ENCODE measurements around the gene KANSL3.

The KANSL3 gene

GRCh38 chr2:96637385-96638143 lies 548 bp downstream of the KANSL3 start:
- Histone ChIP-seq H3K27ac (peak overlapping the region; percentile 80 to 98), H3K27me3 (peaks cover 0 to 3% of the 10 kb centered on the region in 2 donors), H3K9me3 (no peaks in the 10 kb centered on the region), H3K4me1 (peaks cover 0 to 50% (median 32%) of the 10 kb centered on the region in 4 donors), H3K36me3 (peaks cover 0 to 21% (median 15%) of the 10 kb centered on the region in 3 donors), H3K4me3 (peak overlapping the region; percentile 65 to 82)
- TF ChIP-seq CTCF (IDR thresholded peaks at IDR 0.05) = no peak
- intact Hi-C loops (cut with DNase I; ENCODE audit: low total_unique reads) = loop anchor here (5.0 to 10.0 kb wide), 3 partner anchors 103 to 327 kb away; partner anchors contain the start of genes ARID5A and CNNM4
- DNase-seq = peak; percentile 86 to 93

DNA sequence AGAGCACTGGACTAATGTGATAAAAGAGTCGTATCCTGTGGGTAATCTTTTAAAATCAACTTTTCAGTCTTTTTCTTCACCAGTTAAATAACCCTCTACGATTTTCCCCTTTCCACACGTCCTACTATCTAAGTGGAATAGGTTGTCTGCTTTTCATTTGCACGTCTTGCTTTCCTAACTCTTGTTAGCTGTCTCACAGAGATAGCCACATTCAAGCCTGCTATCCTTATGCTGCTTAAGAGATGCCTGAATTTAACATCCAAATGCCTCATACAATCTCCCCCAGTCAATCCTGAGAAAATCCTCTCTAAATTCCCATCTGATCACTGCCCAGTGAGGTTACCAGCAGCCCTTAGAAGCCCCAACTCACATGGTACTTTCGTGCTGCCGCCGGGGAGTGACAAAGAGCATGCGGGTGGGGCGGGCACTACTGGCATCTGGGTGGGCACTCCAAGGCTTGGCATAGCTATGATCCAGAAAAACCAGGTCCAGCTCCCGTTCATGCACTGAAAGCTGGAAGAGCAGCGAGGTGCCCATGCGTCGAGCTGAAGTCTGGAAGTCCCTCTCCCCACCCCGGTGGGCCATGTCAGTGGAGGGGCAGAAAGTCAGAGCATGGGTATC lies 1.5 kb downstream of the KANSL3 start:
- Histone ChIP-seq H3K27me3 (peaks cover 0 to 3% of the 10 kb centered on the region in 2 donors), H3K9me3 (no peaks in the 10 kb centered on the region), H3K27ac (peak overlapping the region; percentile 80 to 98), H3K4me3 (peak overlapping the region; percentile 65 to 82), H3K36me3 (peaks cover 0 to 21% (median 15%) of the 10 kb centered on the region in 3 donors), H3K4me1 (peaks cover 0 to 59% (median 39%) of the 10 kb centered on the region in 4 donors)
- intact Hi-C loops (cut with DNase I; ENCODE audit: low total_unique reads) = loop anchor here (5.0 to 10.0 kb wide), 3 partner anchors 102 to 328 kb away; partner anchors contain the start of genes ARID5A and CNNM4
- TF ChIP-seq CTCF (IDR thresholded peaks at IDR 0.05) = no peak
- DNase-seq = no peak

GRCh38 chr2:96633641-96634040 lies 4.5 kb downstream of the KANSL3 start:
- Histone ChIP-seq H3K36me3 (peaks cover 11 to 48% (median 38%) of the 10 kb centered on the region in 3 donors), H3K4me1 (peaks cover 0 to 61% (median 38%) of the 10 kb centered on the region in 4 donors), H3K4me3 (no peak overlapping the region), H3K27me3 (peaks cover 0 to 3% of the 10 kb centered on the region in 2 donors), H3K9me3 (no peaks in the 10 kb centered on the region), H3K27ac (no peak overlapping the region)
- TF ChIP-seq CTCF (IDR thresholded peaks at IDR 0.05) = no peak
- intact Hi-C loops (cut with DNase I; ENCODE audit: low total_unique reads) = loop anchor here (10.0 kb wide), 2 partner anchors 99 to 331 kb away; partner anchors contain the start of gene ARID5A
- no peak for DNase-seq

DNA sequence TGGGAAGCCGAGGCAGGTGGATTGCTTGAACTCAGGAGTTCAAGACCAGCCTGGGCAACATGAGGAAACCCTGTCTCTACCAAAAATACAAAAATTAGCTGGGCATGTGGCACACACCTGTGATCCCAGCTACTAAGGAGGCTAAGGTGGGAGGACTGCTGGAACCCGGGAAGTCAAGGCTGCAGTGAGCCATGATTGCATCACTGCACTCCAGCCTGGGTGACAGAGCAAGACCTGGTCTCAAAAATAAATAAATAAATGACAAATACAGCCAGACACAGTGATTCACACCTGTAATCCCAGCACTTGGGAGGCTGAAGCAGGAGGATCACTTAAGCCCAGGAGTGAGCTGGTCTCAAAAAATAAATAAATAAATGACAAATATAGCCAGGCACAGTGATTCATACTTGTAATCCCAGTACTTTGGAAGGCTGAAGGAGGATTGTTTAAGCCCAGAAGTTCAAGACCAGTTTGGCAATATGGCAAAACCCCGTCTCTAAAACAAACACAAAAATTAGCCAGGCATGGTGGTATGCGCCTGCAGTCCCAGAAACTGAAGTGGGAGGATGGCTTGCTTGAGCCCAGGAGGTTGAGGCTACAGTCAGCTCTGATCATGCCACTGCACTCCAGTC lies 6.2 kb downstream of the KANSL3 start:
- no peak for DNase-seq
- Histone ChIP-seq H3K4me3 (no peak overlapping the region), H3K27me3 (no peaks in the 10 kb centered on the region), H3K9me3 (no peaks in the 10 kb centered on the region), H3K27ac (peak overlapping the region; percentile 32 to 63), H3K36me3 (peaks cover 22 to 58% (median 51%) of the 10 kb centered on the region in 3 donors), H3K4me1 (peaks cover 0 to 59% (median 33%) of the 10 kb centered on the region in 4 donors)
- no peak for TF ChIP-seq CTCF (IDR thresholded peaks at IDR 0.05)
- intact Hi-C loops (cut with DNase I; ENCODE audit: low total_unique reads) = loop anchor here (10.0 kb wide), 2 partner anchors 97 to 333 kb away; partner anchors contain the start of gene ARID5A

DNA sequence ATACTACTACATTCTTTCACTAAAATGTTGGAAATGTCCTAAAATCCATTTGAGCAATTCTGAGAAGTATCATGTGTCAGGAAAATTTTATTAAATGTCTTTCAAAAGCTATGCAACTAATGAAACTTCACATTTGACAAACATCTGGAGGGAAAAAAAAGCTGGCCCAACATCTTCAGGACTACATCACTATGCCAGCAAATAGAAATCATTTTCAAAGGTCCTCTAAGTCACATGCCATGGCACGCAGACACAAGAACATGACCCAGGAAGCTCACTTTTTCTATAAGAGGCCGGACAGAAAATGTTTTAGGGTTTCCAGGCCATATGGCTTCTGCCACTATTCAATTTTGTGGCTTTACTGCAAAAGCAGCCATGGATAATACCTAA lies 11.6 kb downstream of the KANSL3 start:
- H3K4me1 ChIP-seq = peaks cover 0 to 23% (median 3%) of the 10 kb centered on the region in 4 donors
- H3K27ac ChIP-seq = peak overlapping the region in 1 of 2 donors; percentile 37
- no peaks in the 10 kb centered on the region for H3K27me3 ChIP-seq
- H3K9me3 ChIP-seq = no peaks in the 10 kb centered on the region
- TF ChIP-seq CTCF (IDR thresholded peaks at IDR 0.05) = no peak
- peaks cover 22 to 61% (median 36%) of the 10 kb centered on the region in 3 donors for H3K36me3 ChIP-seq
- no peak for DNase-seq
- no peak overlapping the region for H3K4me3 ChIP-seq
- intact Hi-C loops (cut with DNase I; ENCODE audit: low total_unique reads) = no loop called here

All from tibial artery (tissue), 4 donors.